Head of caudate nucleus (tissue), 42 donors: ENCODE measurements around the gene SPEM2.

Source experiments
- DNase-seq, 42 donors: peaks; one replicate each; pipeline versions ENCODE4 v3.0.0 to v3.0.0-alpha.2; 2020 to 2021; ENCODE audit warnings: mixed read lengths in 7 of 42
- intact Hi-C: fragments of 100-400 bp; cut with DNase I; formaldehyde crosslinking; loops from one replicate; pipeline ENCODE4 v1.15.0; 2022

The SPEM2 gene

DNA sequence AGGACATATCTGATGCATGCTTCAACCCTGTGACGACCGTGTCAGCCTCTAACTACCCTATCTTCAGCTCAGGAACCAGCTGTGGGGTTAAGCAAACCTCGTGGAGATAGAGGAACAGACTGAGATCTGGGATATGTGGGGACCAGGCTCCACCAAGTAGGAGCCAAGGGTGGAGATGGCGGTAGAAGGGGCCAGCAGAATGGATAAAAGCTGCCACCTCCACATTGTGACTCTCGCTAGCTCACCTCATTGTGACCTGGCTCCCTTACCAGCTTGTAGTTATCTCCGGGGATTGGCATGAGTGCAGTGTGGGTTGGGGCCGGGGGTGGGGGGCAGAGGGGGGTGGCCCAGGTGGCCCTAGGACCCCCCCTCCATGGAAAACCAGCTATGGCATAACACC is at the start of gene SPEM2:
TSS of gene SPEM2 (plus strand) at position 301 of the 400 bp plus-strand sequence. CDS start at position 374, 73 bp downstream.
- DNase-seq: no peak
- intact Hi-C loops: no loop called here

DNA sequence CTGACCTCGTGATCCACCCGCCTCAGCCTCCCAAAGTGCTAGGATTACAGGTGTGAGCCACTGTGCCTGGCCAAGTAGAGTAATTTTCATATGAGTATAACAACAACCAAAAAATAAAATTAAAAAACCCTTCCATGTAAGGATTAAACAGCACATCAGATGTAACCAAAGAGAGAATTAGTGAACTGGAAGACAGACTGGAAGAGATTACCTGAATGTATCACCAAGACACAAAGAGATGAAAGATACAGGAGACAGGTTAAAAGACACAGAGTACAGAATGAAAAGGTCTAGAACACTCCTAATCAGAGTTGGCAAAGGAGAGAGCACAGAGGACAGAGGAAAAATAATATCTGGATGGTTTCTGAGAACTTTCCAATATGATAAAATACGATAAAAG is 46.3 kb upstream of the SPEM2 start:
- no peak for DNase-seq
- intact Hi-C loops: no loop called here

- intact Hi-C loops: no loop called here
- DNase-seq: peak in 4 of 42 donors; percentile 8 to 37 (median 28)
Observed at GRCh38 chr17:7380321-7380720, 45.1 kb upstream of the SPEM2 start.

DNA sequence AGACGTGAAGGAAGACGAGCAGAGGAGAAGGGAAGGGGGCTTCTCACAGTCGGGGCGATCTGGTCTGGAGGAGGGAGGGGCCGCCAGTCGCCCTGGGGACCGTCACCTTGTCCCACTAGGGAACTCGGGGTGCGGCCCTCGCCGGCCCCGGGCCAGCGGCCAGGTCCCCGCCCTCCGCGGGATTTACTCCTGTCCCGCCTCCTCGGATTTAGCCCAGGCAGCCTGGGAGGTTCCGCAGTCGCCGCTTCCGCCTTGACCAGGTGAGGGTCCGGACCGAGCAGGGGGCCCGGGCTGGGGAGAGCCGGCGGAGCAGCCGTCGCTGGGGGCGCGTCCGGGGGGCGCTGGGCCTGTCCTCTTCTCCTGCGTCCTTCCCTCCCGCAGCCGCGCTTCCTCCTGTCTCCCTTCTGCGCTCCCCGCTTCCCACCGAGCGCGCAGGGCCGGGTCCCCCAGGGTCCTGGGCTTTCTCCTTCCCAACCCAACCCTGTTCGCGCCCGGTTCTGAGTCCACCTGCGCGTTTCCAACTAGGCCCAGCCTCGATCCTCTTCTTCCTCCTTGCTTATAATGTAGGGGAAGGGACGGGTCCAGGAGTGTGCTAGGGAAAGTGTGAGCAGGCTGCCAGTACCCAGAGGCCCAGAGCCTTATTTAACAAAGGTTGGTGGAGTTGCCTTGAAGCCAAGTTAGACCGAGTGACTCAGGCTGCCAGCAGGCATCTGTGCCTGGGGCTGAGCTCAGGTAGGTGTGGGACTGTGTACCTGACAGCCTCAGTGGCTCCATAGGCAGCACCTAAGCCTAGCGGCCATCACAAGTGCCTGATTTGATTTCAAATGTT is 44.3 kb upstream of the SPEM2 start, which contains the start of gene TNK1:
TSS of gene TNK1 (plus strand) at position 235 of the 829 bp plus-strand sequence. CDS start 1,838 bp downstream, outside the sequence.
- no peak for DNase-seq
- intact Hi-C loops: no loop called here

DNA sequence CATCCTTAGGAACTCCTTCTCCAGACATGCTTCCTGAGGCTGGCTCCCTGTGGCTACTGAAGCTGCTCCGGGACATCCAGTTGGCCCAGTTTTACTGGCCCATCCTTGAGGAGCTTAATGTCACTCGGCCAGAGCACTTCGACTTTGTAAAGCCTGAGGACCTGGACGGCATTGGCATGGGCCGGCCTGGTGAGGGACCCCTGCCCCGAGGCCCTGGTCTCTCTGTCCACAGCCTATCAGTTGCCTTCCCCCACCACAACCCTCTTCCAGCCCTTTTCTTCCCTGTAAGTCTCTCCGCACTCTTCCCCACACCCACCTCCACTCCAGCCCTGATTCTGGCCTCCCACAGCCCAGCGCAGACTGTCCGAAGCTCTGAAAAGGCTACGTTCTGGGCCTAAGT is 42.5 kb upstream of the SPEM2 start:
- no peak for DNase-seq
- intact Hi-C loops: no loop called here

GRCh38 chr17:7383371-7383741 is 42.1 kb upstream of the SPEM2 start:
- DNase-seq: no peak
- intact Hi-C loops: no loop called here

GRCh38 chr17:7383742-7384488 is 41.5 kb upstream of the SPEM2 start:
- DNase-seq: peak in 41 of 42 donors; percentile 48 to 87 (median 72)
- intact Hi-C loops: no loop called here

- intact Hi-C loops: no loop called here
- DNase-seq: peak in 16 of 42 donors; percentile 8 to 84 (median 39)
Observed at GRCh38 chr17:7384489-7385081, 40.8 kb upstream of the SPEM2 start.

DNA sequence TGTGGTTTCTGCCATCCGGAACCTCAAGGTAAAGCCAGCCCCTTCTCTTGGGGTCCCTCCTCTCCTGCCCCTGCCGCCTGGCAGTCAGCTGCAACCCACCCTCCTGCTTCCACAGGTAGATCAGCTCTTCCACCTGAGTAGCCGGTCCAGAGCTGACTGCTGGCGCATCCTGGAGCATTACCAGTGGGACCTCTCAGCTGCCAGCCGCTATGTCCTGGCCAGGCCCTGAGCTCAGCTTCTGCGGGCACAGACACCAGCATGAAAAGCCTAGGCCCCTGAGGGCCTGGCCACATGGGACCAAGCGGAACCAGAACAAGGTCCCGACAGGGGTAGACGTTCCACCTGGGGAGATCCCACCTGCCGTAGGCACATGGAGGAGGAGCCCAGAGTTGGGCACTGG is 36.6 kb upstream of the SPEM2 start:
- intact Hi-C loops: no loop called here
- DNase-seq: no peak

DNA sequence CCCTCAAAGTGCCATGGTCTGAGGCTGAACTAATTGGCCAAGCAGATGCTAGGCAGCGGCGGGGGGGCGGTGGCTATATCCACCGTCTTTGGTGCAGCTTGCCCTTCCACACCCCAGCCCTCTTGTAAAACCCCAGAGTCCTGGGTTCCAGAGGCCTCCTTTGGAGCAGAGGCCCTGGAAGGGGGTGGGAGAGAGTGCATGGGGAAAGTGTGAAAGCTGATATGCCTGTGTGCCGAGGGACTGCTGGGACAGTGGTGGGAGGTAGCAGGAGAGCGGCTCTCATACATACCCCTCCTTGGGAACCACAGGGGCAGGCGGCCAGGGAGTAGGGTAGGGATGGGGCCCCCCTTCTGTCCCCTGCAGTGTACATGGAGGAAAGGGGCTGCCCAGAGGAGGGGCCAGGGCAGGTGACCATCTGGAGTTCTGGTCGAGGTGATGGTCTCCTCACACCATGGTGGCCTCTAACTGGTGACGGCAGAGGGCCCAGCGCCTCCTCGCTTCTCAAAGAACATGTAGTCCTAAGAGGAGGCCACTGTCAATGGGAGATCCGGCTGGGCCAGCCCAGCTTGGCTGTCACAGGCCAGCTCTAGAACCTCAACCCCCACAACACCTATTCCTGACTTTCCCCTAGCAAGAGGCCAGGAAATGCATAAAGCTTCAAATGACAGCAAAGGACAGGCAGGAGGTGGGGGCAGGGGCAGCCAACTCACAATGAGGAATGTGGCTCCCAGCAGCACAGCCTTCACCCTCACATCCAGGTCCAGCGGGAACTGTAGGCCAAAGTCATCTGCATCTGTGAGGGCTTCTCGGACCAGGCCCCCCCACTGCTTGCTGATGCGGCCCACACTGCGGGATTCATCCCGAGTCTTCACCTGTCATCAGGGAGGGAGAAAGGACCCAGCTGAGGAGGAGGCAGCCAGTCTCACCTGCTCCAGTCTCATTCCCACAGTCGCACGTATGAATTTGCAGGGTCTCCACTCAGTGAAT is 35.2 kb upstream of the SPEM2 start:
- intact Hi-C loops: loop anchor here (5.0 kb wide), 1 partner anchor 38 kb away; the partner anchor contains the start of gene KCTD11
- no peak for DNase-seq

DNA sequence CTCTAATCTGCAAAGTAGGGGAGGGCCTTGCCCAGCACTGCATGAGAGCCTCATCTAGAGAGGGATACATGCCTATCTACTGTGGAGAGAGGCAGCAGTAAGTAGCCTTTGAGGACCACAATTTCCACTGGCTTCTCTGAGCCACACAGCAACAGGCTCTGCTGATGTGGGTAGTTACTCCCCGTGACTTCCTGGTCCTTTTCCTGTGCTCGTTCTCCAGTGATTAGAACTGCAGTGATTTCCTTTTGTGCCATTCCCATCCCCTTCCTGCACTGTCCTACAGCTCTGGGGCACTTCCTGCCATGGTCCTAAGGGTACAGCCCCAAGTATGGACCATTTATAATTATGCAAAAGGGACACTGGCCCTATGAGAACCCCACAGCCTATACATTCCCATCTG is 34.1 kb upstream of the SPEM2 start:
- intact Hi-C loops: loop anchor here (5.0 kb wide), 1 partner anchor 39 kb away; the partner anchor contains the start of gene KCTD11

DNA sequence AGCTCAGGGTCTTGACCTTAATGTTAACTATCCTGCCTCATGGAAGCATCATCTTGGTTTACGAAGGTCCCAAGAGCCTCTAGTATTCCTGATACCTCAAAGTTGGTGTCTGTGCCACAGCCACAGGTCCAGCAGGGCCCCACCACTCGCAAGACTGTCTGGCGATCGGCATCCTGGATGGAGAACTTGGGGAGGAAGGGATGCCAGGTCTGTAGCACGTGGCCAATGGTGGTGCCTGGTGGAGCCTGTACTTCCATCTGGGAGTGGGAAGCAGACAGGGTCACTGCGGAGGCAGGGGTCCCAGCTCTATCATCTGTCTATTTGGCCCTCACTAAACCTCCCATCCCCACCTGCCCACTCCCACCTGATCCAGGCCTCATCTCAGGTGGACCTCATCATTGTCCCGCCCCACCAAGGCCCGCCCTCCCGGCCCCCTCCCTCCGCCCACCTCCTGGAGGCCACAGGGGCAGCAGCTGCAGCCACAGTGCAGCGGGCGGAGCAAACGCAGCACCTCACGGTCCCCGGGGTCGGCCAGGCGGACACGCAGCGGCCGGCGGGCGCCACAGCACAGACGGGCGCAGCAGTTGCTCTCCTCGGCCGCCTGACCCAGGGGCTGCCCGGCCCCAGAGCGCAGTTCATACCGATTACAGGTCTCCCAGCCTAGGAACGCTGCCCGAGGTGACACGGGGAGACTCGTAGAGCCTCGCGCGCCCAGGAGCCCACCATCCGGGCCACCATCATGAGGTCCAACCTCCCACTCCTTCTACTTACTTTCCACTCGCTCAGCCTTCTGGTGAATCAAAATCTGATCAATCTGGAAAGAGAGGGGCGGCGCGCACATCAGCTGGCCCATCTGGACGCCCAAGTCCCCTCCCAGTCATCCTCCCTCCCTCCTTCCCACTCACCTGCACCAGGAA is 32.5 kb upstream of the SPEM2 start:
- intact Hi-C loops: loop anchor here (5.0 kb wide), 1 partner anchor 41 kb away; the partner anchor contains the start of gene KCTD11
- DNase-seq: no peak

More for the DNA sequence above, 34.1 kb upstream of the SPEM2 start:
- no peak for DNase-seq

DNA sequence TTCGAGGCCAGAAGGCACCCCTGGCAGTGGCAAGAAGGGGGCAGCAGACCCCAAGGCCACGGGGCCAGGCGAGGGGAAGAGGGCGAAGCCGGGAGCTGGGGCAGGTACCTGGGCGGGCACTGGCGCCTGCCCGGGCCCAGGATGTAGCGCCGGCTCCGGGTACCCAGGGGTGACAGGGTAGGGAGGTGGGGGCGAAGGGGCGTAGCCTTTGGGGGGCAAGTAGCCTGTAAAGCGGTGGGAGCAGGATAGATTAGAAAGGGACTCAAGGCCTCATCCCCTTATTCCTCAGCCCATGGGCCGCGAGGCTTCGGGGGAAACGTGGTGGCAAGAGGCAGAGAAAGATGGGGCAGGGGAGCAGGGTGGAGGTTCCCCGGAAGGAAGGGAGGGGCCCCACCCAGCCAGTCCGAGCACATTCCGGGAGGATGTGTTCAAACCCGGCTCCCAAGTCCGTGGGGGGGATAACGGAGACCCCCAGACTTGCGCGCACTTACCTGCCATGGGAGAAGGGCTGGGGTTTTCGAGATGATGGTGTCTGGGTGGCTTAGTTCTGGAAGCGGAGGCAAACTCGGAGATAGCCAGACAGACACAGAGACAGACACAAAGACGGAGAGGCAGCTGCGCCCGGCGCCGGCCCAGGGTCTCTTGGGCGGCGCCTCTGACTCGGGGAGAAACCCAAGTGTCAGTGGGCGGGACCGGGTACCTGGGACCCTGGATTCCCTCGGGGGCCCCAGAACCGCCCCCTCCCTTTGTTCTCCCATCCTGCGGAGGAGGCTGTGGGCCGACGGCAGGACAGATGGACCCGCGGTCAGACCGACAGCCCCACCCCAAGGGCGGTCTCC is 31.6 kb upstream of the SPEM2 start:
- DNase-seq: no peak
- intact Hi-C loops: loop anchor here (5.0 kb wide), 1 partner anchor 42 kb away; the partner anchor contains the start of gene KCTD11

- intact Hi-C loops: loop anchor here (5.0 kb wide), 1 partner anchor 42 kb away; the partner anchor contains the start of gene KCTD11
Observed at GRCh38 chr17:7394452-7395191, 30.8 kb upstream of the SPEM2 start, which contains the start of gene PLSCR3. Gene PLSCR3, minus strand, starts transcription at chr17:7394525. Its CDS starts 415 bp downstream, at chr17:7394110.

DNA sequence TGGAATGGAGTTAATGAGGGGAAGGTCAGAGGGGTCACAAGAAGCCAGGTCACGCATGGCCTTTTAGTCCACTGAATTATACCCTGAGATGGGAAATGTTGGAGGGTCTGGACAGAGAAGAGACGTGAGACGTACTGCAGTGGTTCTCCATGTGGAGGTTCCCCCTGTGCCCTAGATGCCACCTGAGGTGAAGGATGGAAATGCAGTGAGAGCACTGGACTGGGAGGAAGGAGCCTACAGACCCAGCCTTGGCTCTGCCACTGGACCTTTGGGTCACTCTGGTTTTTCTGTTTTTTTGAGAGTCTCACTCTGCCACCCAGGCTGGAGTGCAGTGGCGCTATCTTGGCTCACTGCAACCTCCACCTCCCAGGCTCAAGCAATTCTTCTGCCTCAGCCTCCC is 29.3 kb upstream of the SPEM2 start:
- intact Hi-C loops: no loop called here
- no peak for DNase-seq

More at GRCh38 chr17:7394452-7395191, 30.8 kb upstream of the SPEM2 start, which contains the start of gene PLSCR3:
- peak; percentile 51 to 91 (median 84) for DNase-seq
